Measurements from ENCODE around the gene ZNF133.

The ZNF133 gene

GRCh38 chr20:18287915-18288748 is at the start of gene ZNF133:
TSS of gene ZNF133 (plus strand) at chr20:18288527. CDS start at chr20:18305687, 17,160 bp downstream.
- POLR2A ChIA-PET = interaction anchor here (0.6 to 1.8 kb wide), 15 partner anchors 17 to 606 kb away, joined by 3 to 11 read pairs (median 4); partner anchors contain the start of genes DZANK1, KAT14, PET117 and POLR3F
- no peaks in the 10 kb centered on the region for H3K4me1 ChIP-seq (ENCODE audit: control insufficient read depth, insufficient read depth, low read length)
- peak within 1 kb of the TSS; percentile 96 for H3K4me3 ChIP-seq (ENCODE audit: low read depth, low read length)
- peaks cover 8 to 32% of the 10 kb centered on the region in 2 experiments; a peak in 2 of 3 replicates for H3K36me3 ChIP-seq (ENCODE audit: control insufficient read depth in 2 of 2, insufficient read depth in 1 of 2, low read length in 2 of 2)
- no peaks in the 10 kb centered on the region for H3K9me3 ChIP-seq (ENCODE audit: control insufficient read depth, insufficient read depth, low read depth, low read length)
- CTCF ChIA-PET = interaction anchor here (1.1 to 1.2 kb wide), 2 partner anchors 9 to 12 kb away, joined by 3 to 5 read pairs; no protein-coding TSS in a partner anchor
- peak within 1 kb of the TSS; percentile 75 for H3K27ac ChIP-seq (ENCODE audit: extremely low read depth, low read depth, low read length)
- TF ChIP-seq, protein P1, sequence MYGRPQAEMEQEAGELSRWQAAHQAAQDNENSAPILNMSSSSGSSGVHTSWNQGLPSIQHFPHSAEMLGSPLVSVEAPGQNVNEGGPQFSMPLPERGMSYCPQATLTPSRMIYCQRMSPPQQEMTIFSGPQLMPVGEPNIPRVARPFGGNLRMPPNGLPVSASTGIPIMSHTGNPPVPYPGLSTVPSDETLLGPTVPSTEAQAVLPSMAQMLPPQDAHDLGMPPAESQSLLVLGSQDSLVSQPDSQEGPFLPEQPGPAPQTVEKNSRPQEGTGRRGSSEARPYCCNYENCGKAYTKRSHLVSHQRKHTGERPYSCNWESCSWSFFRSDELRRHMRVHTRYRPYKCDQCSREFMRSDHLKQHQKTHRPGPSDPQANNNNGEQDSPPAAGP (tag by site-specific recombination; IDR thresholded peaks at IDR 0.05) = no peak; the same call in none of the 2 replicates
- peak; percentile 64; the same call in 1 of the 2 replicates for TF ChIP-seq ZNF660 (tag by site-specific recombination; IDR thresholded peaks at IDR 0.05)
- TF ChIP-seq ZXDB (tag by site-specific recombination; IDR thresholded peaks at IDR 0.05) = peak; percentile 92
- TF ChIP-seq ZBTB17 (tag by site-specific recombination; IDR thresholded peaks at IDR 0.05) = peak; percentile 84
- TF ChIP-seq, protein P2, sequence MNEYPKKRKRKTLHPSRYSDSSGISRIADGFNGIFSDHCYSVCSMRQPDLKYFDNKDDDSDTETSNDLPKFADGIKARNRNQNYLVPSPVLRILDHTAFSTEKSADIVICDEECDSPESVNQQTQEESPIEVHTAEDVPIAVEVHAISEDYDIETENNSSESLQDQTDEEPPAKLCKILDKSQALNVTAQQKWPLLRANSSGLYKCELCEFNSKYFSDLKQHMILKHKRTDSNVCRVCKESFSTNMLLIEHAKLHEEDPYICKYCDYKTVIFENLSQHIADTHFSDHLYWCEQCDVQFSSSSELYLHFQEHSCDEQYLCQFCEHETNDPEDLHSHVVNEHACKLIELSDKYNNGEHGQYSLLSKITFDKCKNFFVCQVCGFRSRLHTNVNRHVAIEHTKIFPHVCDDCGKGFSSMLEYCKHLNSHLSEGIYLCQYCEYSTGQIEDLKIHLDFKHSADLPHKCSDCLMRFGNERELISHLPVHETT (tag by site-specific recombination; IDR thresholded peaks at IDR 0.05) = peak; percentile 65
- TF ChIP-seq, protein P3, sequence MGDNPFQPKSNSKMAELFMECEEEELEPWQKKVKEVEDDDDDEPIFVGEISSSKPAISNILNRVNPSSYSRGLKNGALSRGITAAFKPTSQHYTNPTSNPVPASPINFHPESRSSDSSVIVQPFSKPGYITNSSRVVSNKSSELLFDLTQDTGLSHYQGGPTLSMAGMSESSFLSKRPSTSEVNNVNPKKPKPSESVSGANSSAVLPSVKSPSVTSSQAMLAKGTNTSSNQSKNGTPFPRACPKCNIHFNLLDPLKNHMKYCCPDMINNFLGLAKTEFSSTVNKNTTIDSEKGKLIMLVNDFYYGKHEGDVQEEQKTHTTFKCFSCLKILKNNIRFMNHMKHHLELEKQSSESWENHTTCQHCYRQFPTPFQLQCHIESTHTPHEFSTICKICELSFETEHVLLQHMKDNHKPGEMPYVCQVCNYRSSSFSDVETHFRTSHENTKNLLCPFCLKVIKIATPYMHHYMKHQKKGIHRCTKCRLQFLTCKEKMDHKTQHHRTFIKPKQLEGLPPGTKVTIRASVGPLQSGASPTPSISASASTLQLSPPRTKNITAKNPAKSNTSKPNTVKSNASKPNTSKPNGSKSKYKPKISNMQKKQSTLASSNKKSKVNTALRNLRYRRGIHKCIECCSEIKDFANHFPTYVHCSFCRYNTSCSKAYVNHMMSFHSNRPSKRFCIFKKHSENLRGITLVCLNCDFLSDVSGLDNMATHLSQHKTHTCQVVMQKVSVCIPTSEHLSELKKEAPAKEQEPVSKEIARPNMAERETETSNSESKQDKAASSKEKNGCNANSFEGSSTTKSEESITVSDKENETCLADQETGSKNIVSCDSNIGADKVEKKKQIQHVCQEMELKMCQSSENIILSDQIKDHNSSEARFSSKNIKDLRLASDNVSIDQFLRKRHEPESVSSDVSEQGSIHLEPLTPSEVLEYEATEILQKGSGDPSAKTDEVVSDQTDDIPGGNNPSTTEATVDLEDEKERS (tag by site-specific recombination; IDR thresholded peaks at IDR 0.05) = no peak
- TF ChIP-seq SCRT2 (tag by site-specific recombination; IDR thresholded peaks at IDR 0.05) = no peak
- peak; percentile 34 for TF ChIP-seq ZNF341 (tag by site-specific recombination; IDR thresholded peaks at IDR 0.05; ENCODE audit: low read depth)
- TF ChIP-seq ZBTB7A (tag by site-specific recombination; IDR thresholded peaks at IDR 0.05; ENCODE audit: low read depth) = no peak
- no peak for TF ChIP-seq BCL6B (tag by site-specific recombination; IDR thresholded peaks at IDR 0.05)
- peak; percentile 74; the same call in 1 of the 2 replicates for TF ChIP-seq KLF7 (tag by site-specific recombination; IDR thresholded peaks at IDR 0.05; ENCODE audit: borderline replicate concordance)
- TF ChIP-seq ZNF274 (IDR thresholded peaks at IDR 0.05; ENCODE audit: low read length) = no peak
- TF ChIP-seq ZNF274 (tag by site-specific recombination; IDR thresholded peaks at IDR 0.05; ENCODE audit: borderline replicate concordance) = no peak
- no peak for TF ChIP-seq ZNF138 (tag by site-specific recombination; IDR thresholded peaks at IDR 0.05; ENCODE audit: borderline replicate concordance)
- TF ChIP-seq ZNF701 (tag by site-specific recombination; IDR thresholded peaks at IDR 0.05) = no peak
- peak; percentile 59 for TF ChIP-seq ZBTB8A (tag by site-specific recombination; IDR thresholded peaks at IDR 0.05)
- no peak for TF ChIP-seq ZNF549 (tag by site-specific recombination; IDR thresholded peaks at IDR 0.05)
- TF ChIP-seq, protein P4, sequence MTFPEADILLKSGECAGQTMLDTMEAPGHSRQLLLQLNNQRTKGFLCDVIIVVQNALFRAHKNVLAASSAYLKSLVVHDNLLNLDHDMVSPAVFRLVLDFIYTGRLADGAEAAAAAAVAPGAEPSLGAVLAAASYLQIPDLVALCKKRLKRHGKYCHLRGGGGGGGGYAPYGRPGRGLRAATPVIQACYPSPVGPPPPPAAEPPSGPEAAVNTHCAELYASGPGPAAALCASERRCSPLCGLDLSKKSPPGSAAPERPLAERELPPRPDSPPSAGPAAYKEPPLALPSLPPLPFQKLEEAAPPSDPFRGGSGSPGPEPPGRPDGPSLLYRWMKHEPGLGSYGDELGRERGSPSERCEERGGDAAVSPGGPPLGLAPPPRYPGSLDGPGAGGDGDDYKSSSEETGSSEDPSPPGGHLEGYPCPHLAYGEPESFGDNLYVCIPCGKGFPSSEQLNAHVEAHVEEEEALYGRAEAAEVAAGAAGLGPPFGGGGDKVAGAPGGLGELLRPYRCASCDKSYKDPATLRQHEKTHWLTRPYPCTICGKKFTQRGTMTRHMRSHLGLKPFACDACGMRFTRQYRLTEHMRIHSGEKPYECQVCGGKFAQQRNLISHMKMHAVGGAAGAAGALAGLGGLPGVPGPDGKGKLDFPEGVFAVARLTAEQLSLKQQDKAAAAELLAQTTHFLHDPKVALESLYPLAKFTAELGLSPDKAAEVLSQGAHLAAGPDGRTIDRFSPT (tag by site-specific recombination; IDR thresholded peaks at IDR 0.05) = no peak
- TF ChIP-seq ZIC2 (tag by site-specific recombination; IDR thresholded peaks at IDR 0.05) = peak; percentile 40
- no peak for TF ChIP-seq ZNF624 (tag by site-specific recombination; IDR thresholded peaks at IDR 0.05)
- TF ChIP-seq ZNF174 (tag by site-specific recombination; IDR thresholded peaks at IDR 0.05) = no peak
- TF ChIP-seq ZFP41 (tag by site-specific recombination; IDR thresholded peaks at IDR 0.05; ENCODE audit: borderline replicate concordance) = no peak
- no peak for TF ChIP-seq ZNF426 (tag by site-specific recombination; IDR thresholded peaks at IDR 0.05)
- TF ChIP-seq ZNF658 (tag by site-specific recombination; IDR thresholded peaks at IDR 0.05) = no peak
- TF ChIP-seq ZNF837 (tag by site-specific recombination; IDR thresholded peaks at IDR 0.05) = no peak
- TF ChIP-seq ZBTB21 (tag by site-specific recombination; IDR thresholded peaks at IDR 0.05) = peak; percentile 43
- peak; percentile 80 for TF ChIP-seq KLF10 (tag by site-specific recombination; IDR thresholded peaks at IDR 0.05)
- TF ChIP-seq ZNF785 (tag by site-specific recombination; IDR thresholded peaks at IDR 0.05) = no peak
- TF ChIP-seq ZNF707 (tag by site-specific recombination; IDR thresholded peaks at IDR 0.05) = no peak

All from HEK293 (cell line).